ENCODE measurements around the gene PSPH.

- no peak for TF ChIP-seq POLR2AphosphoS5 (IDR thresholded peaks at IDR 0.05)
- no peak for TF ChIP-seq CTCF (IDR thresholded peaks at IDR 0.05)
Observed at GRCh38 chr7:56019501-56019900, 31.7 kb downstream of the PSPH start.
